ENCODE data around the gene IGFBP5. TPM values are rescaled to one million over a fixed set of nuclear protein-coding genes. Genes with fewer than 3 reads are reported as not detected.

IGFBP5 gene
- total RNA-seq, 4 donors from 2014 or later: 99.5 to 550 (median 279) TPM

DNA sequence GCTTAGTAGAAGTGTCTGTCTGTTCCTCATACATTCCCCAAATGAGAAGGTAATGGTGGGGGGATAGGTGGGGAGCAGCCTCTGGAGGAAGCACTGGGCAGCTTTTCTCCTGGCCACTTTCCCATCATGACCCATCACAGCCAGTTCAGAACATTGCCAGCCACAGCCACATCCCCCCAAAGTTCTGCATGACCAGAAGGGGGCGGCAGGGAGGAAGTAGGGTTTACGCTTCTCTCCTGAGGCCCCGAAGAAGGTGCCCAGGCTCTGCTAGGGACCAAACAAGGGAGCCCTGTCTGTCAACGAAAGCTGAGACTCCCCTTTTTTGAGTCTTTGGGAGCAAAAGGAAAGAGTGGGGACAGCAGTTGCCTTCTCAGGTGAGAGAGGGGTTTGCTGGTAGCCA lies 7.7 kb downstream of the IGFBP5 start:
- in situ Hi-C loops (cut with MboI; ENCODE audit: low sequenced_read_pairs in 4 of 4) (loop anchor here in 3 of 4 donors (5.0 to 25.0 kb wide), 7 partner anchors 200 to 1027 kb away; no protein-coding TSS in a partner anchor), intact Hi-C loops (cut with DNase I; ENCODE audit: low total_unique reads) (loop anchor here (5.0 to 10.0 kb wide), 3 partner anchors 650 to 1597 kb away; no protein-coding TSS in a partner anchor)
- Histone ChIP-seq H3K27me3 (no peaks in the 10 kb centered on the region), H3K4me3 (no peak overlapping the region), H3K36me3 (no peaks in the 10 kb centered on the region), H3K27ac (peak overlapping the region; percentile 93 to 95 (median 93)), H3K9me3 (no peaks in the 10 kb centered on the region), H3K4me1 (peaks cover 85 to 93% of the 10 kb centered on the region in 2 donors)
- ATAC-seq (no peak), DNase-seq (no peak)
- no peak for TF ChIP-seq POLR2A (IDR thresholded peaks at IDR 0.05)
- TF ChIP-seq, protein P1, sequence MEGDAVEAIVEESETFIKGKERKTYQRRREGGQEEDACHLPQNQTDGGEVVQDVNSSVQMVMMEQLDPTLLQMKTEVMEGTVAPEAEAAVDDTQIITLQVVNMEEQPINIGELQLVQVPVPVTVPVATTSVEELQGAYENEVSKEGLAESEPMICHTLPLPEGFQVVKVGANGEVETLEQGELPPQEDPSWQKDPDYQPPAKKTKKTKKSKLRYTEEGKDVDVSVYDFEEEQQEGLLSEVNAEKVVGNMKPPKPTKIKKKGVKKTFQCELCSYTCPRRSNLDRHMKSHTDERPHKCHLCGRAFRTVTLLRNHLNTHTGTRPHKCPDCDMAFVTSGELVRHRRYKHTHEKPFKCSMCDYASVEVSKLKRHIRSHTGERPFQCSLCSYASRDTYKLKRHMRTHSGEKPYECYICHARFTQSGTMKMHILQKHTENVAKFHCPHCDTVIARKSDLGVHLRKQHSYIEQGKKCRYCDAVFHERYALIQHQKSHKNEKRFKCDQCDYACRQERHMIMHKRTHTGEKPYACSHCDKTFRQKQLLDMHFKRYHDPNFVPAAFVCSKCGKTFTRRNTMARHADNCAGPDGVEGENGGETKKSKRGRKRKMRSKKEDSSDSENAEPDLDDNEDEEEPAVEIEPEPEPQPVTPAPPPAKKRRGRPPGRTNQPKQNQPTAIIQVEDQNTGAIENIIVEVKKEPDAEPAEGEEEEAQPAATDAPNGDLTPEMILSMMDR (IDR thresholded peaks at IDR 0.05 in 4 of 5, conservative IDR thresholded peaks at IDR 0.05 in 1 of 5): peak in 2 of 5 experiments; percentile 44 to 54

DNA sequence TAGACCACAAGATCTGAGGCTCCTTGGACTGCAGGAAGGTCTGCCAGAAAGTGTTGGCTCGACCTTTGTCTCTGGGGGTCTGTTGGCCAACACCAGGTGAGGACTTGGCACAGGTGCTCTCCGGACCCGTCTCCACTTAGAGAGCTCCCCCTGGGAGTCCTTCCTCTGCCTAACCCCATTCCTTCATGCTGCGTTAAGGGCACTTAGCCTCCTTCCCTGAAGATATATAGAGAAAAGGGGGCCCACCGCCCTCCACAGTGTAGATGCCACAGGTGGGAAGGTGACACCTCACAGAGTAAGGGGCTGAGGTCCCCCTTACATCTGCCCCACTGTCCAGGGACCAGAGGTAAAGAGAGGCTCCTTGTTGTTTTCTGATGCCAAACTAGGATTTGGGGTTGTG lies 8.2 kb downstream of the IGFBP5 start:
- in situ Hi-C loops (cut with MboI; ENCODE audit: low sequenced_read_pairs in 4 of 4) (loop anchor here in 3 of 4 donors (5.0 to 25.0 kb wide), 7 partner anchors 200 to 1028 kb away; no protein-coding TSS in a partner anchor), intact Hi-C loops (cut with DNase I; ENCODE audit: low total_unique reads) (loop anchor here (5.0 to 10.0 kb wide), 3 partner anchors 650 to 1598 kb away; no protein-coding TSS in a partner anchor)
- ATAC-seq: no peak
- DNase-seq: no peak
- Histone ChIP-seq H3K9me3 (no peaks in the 10 kb centered on the region), H3K36me3 (no peaks in the 10 kb centered on the region), H3K27ac (peak overlapping the region; percentile 93 to 95 (median 93)), H3K27me3 (no peaks in the 10 kb centered on the region), H3K4me1 (peaks cover 84 to 94% of the 10 kb centered on the region in 2 donors), H3K4me3 (no peak overlapping the region)
- TF ChIP-seq, protein P1 (IDR thresholded peaks at IDR 0.05 in 4 of 5, conservative IDR thresholded peaks at IDR 0.05 in 1 of 5): no peak
- TF ChIP-seq POLR2A (IDR thresholded peaks at IDR 0.05): no peak

DNA sequence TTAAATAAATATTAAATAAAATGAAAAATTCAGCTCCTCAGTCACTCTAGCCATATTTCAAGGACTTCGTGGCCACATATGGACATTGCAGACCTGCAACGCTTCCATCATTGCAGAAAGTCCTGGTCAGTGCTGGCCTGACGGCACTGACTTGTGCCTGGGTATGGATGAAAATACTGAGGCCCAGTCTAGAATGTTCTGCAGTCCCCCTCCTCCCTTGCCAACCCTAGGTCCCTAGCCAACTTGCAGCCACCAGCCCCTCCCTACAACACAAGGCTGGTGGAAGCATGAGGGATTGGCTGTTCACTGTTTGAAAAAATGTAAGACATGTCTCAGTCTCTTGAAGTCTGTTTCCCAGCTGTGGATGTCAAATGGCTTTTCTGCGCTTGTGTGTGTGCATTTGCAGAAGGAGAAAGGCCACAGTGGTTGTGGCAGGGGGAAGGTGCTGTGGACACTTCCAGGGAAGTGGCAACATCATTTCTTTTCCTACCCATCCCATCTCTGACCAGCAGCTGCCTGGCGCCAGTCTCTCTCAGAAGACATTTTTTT lies 9.9 kb downstream of the IGFBP5 start:
- H3K4me1 ChIP-seq: peaks cover 91 to 94% of the 10 kb centered on the region in 2 donors
- H3K27me3 ChIP-seq: no peaks in the 10 kb centered on the region
- in situ Hi-C loops (cut with MboI; ENCODE audit: low sequenced_read_pairs in 4 of 4): loop anchor here in 3 of 4 donors (5.0 to 25.0 kb wide), 7 partner anchors 202 to 1029 kb away; no protein-coding TSS in a partner anchor
- ATAC-seq: no peak
- no peaks in the 10 kb centered on the region for H3K9me3 ChIP-seq
- no peaks in the 10 kb centered on the region for H3K36me3 ChIP-seq
- H3K4me3 ChIP-seq: no peak overlapping the region
- TF ChIP-seq POLR2A (IDR thresholded peaks at IDR 0.05): no peak
- TF ChIP-seq, protein P1 (IDR thresholded peaks at IDR 0.05 in 4 of 5, conservative IDR thresholded peaks at IDR 0.05 in 1 of 5): no peak
- intact Hi-C loops (cut with DNase I; ENCODE audit: low total_unique reads): loop anchor here (5.0 to 10.0 kb wide), 3 partner anchors 652 to 1599 kb away; no protein-coding TSS in a partner anchor
- H3K27ac ChIP-seq: peak overlapping the region; percentile 93 to 95 (median 93)
- no peak for DNase-seq

DNA sequence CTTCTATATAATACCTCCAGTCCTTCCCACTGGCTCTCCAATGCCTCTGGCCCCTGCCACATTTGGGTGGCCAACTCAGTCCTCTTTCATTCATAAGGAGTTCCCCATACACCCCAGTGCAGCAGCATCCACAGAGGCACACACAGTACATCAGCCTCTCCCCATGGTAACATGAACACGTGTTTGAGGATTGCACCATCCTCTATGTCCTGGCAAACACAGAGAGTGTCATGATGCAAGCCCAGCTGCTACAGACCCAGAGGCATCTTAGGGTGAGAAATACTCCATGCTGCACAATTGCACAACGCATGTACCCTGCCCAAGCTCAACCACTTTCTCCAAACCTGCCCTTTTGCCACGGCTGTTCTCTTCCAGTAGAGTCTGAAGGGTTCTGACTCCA lies 11.5 kb downstream of the IGFBP5 start:
- intact Hi-C loops (cut with DNase I; ENCODE audit: low total_unique reads) (loop anchor here (1.0 to 10.0 kb wide), 8 partner anchors 8 to 1601 kb away; no protein-coding TSS in a partner anchor), in situ Hi-C loops (cut with MboI; ENCODE audit: low sequenced_read_pairs in 4 of 4) (loop anchor here (5.0 to 25.0 kb wide), 7 partner anchors 203 to 1031 kb away; no protein-coding TSS in a partner anchor)
- no peaks in the 10 kb centered on the region for H3K27me3 ChIP-seq
- no peaks in the 10 kb centered on the region for H3K9me3 ChIP-seq
- peak in 1 of 2 donors; percentile 42 for TF ChIP-seq POLR2A (IDR thresholded peaks at IDR 0.05)
- TF ChIP-seq, protein P1 (IDR thresholded peaks at IDR 0.05 in 4 of 5, conservative IDR thresholded peaks at IDR 0.05 in 1 of 5): no peak
- peaks cover 91 to 92% of the 10 kb centered on the region in 2 donors for H3K4me1 ChIP-seq
- H3K27ac ChIP-seq: peak overlapping the region; percentile 93 to 95 (median 93)
- H3K36me3 ChIP-seq: no peaks in the 10 kb centered on the region
- ATAC-seq: peak; percentile 82 to 89
- H3K4me3 ChIP-seq: peak overlapping the region in 1 of 4 donors; percentile 21
- DNase-seq: peak; percentile 94 to 97
